Measurements from ENCODE around the gene TSPAN4. TPM values are rescaled to one million over a fixed set of nuclear protein-coding genes. Genes with fewer than 3 reads are reported as not detected.

Gene TSPAN4
- total RNA-seq, 2 donors from 2014 or later = 48.8 to 94.9 TPM

Small RNAs within 50 kb of the gene (small RNA-seq; reads per million reads assigned to genes)
- gene SNORA52 = 0 reads per million in 2 donors

Other genes with a start within 250 kb of the TSPAN4 start
- 10 to 100 TPM; 34.7 to 39.8 TPM for gene IRF7, start 226.9 kb upstream of the TSPAN4 start, total RNA-seq
- gene CDHR5, start 217.9 kb upstream of the TSPAN4 start, total RNA-seq = under 1 TPM in 1 of 2 donors, not detected in 1; 0.34 TPM
- gene SCT, start 215.7 kb upstream of the TSPAN4 start, total RNA-seq = not detected
- under 1 TPM; 0.68 TPM for gene DRD4, start 205.6 kb upstream of the TSPAN4 start, total RNA-seq
- 100 to 1,000 TPM in 1 of 2 donors, 10 to 100 TPM in 1; 53.5 to 102 TPM for gene DEAF1, start 147.6 kb upstream of the TSPAN4 start, total RNA-seq
- gene TMEM80, start 147.0 kb upstream of the TSPAN4 start, total RNA-seq = 10 to 100 TPM; 66.0 to 70.9 TPM
- 100 to 1,000 TPM in 1 of 2 donors, 10 to 100 TPM in 1; 92.1 to 114 TPM for gene EPS8L2, start 136.6 kb upstream of the TSPAN4 start, total RNA-seq
- 100 to 1,000 TPM; 124 to 285 TPM for gene TALDO1, start 95.4 kb upstream of the TSPAN4 start, total RNA-seq
- 10 to 100 TPM; 29.9 to 72.3 TPM for gene GATD1, start 65.4 kb upstream of the TSPAN4 start, total RNA-seq
- 1 to 10 TPM in 1 of 2 donors, under 1 TPM in 1; 0.18 to 1.6 TPM for gene CEND1, start 52.8 kb upstream of the TSPAN4 start, total RNA-seq
- 10 to 100 TPM; 21.2 to 43.2 TPM for gene SLC25A22, start 44.6 kb upstream of the TSPAN4 start, total RNA-seq
- gene PIDD1, start 37.6 kb upstream of the TSPAN4 start, total RNA-seq = 10 to 100 TPM; 15.3 to 60.5 TPM
- 100 to 1,000 TPM; 431 to 906 TPM for gene RPLP2, start 32.9 kb upstream of the TSPAN4 start, total RNA-seq
- 100 to 1,000 TPM in 1 of 2 donors, 10 to 100 TPM in 1; 61.8 to 115 TPM for gene PNPLA2, start 23.9 kb upstream of the TSPAN4 start, total RNA-seq
- gene CRACR2B, start 14.9 kb upstream of the TSPAN4 start, total RNA-seq = 10 to 100 TPM; 23.2 to 83.0 TPM
- gene CD151, start 9.9 kb upstream of the TSPAN4 start, total RNA-seq = 100 to 1,000 TPM; 313 to 362 TPM
- 10 to 100 TPM; 64.5 to 91.1 TPM for gene POLR2L, start 323 bp upstream of the TSPAN4 start, total RNA-seq
- gene CHID1, start 68.0 kb downstream of the TSPAN4 start, total RNA-seq = 100 to 1,000 TPM; 107 to 145 TPM
- 10 to 100 TPM; 35.1 to 70.2 TPM for gene AP2A2, start 83.0 kb downstream of the TSPAN4 start, total RNA-seq
- gene MUC6, start 193.9 kb downstream of the TSPAN4 start, total RNA-seq = 1 to 10 TPM in 1 of 2 donors, under 1 TPM in 1; 0.74 to 2.3 TPM
- under 1 TPM in 1 of 2 donors, not detected in 1; 0.11 TPM for gene MUC2, start 232.0 kb downstream of the TSPAN4 start, total RNA-seq